Vagina (tissue), 2 donors: Measurements from ENCODE around the gene CAPN13.

Experiments used
- POLR2A ChIP-seq, 2 donors: fragments of 450-650 bp; IDR thresholded peaks; one replicate each; pipeline ENCODE4 v1.6.1; 2017; ENCODE audit warnings: antibody characterized with exemption in 2 of 2, mild to moderate bottlenecking in 2 of 2, moderate library complexity in 2 of 2
- TF ChIP-seq, protein P1 (sequence below), 3 experiments: fragments of 450-650 bp in 2 of 3; fragments of 200-600 bp in 1 of 3; sonication (generic) in 1 of 3; IDR thresholded peaks; one replicate each; pipeline ENCODE4 v1.5.1; 2017 to 2019; ENCODE audit warnings: antibody characterized with exemption in 3 of 3, mild to moderate bottlenecking in 2 of 3, moderate library complexity in 2 of 3

DNA sequence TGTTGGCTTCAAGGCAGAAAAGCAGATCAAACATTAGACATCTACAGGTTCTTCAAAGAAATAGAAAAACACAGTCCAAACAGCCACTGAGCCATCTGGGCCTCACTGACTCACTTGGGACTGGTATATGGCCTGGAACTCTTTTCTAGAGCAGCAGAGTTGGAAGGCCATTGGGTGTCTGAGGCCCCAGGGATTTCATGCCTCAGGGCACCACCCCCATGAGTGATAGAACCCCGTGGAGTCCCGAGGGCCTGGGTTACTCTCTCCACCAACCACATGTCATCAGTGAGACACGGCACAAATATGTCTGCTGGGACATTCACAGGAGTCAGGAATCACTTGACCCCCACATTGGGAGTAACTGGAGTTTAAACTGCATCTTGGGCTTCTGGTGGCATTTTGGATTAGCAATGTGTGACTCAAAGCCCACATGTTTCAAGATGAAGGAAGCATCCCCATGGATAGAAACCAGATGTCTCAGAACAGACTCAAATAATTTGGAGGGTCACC is 44.0 kb downstream of the CAPN13 start:
- TF ChIP-seq POLR2A (IDR thresholded peaks at IDR 0.05) = no peak
- TF ChIP-seq, protein P1, sequence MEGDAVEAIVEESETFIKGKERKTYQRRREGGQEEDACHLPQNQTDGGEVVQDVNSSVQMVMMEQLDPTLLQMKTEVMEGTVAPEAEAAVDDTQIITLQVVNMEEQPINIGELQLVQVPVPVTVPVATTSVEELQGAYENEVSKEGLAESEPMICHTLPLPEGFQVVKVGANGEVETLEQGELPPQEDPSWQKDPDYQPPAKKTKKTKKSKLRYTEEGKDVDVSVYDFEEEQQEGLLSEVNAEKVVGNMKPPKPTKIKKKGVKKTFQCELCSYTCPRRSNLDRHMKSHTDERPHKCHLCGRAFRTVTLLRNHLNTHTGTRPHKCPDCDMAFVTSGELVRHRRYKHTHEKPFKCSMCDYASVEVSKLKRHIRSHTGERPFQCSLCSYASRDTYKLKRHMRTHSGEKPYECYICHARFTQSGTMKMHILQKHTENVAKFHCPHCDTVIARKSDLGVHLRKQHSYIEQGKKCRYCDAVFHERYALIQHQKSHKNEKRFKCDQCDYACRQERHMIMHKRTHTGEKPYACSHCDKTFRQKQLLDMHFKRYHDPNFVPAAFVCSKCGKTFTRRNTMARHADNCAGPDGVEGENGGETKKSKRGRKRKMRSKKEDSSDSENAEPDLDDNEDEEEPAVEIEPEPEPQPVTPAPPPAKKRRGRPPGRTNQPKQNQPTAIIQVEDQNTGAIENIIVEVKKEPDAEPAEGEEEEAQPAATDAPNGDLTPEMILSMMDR (IDR thresholded peaks at IDR 0.05) = no peak
